Testis (tissue), 3 donors: ENCODE measurements around the gene ZNF80. TPM values are rescaled to one million over a fixed set of nuclear protein-coding genes. Genes with fewer than 3 reads are reported as not detected.

ENCODE experiments used
- DNase-seq: peaks from one replicate; pipeline ENCODE4 v3.0.0-alpha.2; 2019
- H3K27ac ChIP-seq, 2 donors: fragments of 200-600 bp; sonication (generic); one replicate each; pipeline ENCODE4 v1.5.1; 2019
- H3K27me3 ChIP-seq: fragments of 200-600 bp; sonication (generic); one replicate; pipeline ENCODE4 v1.5.1; 2019
- H3K36me3 ChIP-seq: fragments of 200-600 bp; sonication (generic); one replicate; pipeline ENCODE4 v1.5.1; 2017; ENCODE audit warnings: low read depth; ENCODE audit errors: missing control alignments
- H3K4me1 ChIP-seq: fragments of 200-600 bp; sonication (generic); one replicate; pipeline ENCODE4 v1.5.1; 2019
- H3K4me3 ChIP-seq, 2 donors: fragments of 200-600 bp; sonication (generic); one replicate each; pipeline ENCODE4 v1.5.1; 2017 to 2019
- H3K9me3 ChIP-seq: fragments of 200-600 bp; sonication (generic); one replicate; pipeline ENCODE4 v1.5.1; 2017
- CTCF ChIP-seq, 3 experiments: fragments of 450-650 bp in 2 of 3; fragments of 200-600 bp in 1 of 3; sonication (generic) in 1 of 3; IDR thresholded peaks; one replicate each; pipeline ENCODE4 v1.5.1; 2016 to 2019; ENCODE audit warnings: antibody characterized with exemption in 3 of 3, mild to moderate bottlenecking in 2 of 3, moderate library complexity in 1 of 3
- POLR2A ChIP-seq: fragments of 450-650 bp; IDR thresholded peaks from one replicate; pipeline ENCODE4 v1.6.1; 2017; ENCODE audit warnings: antibody characterized with exemption, mild to moderate bottlenecking, moderate library complexity
- WGBS, 2 donors: methylation state at CpG; one replicate each; pipeline ENCODE4 v1.1.5; 2018; 5-methylcytosine and 5-hydroxymethylcytosine counted together
- intact Hi-C: fragments of 100-400 bp; cut with DNase I; formaldehyde crosslinking; loops from one replicate; pipeline ENCODE4 v1.15.1; 2023; ENCODE audit warnings: low total_unique reads
- polyA plus RNA-seq: library from polyadenylated mRNA; stranded (reverse); fragments of 350-450 nt; fragmentation: Illumina TruSeq; extraction: RNeasy Lipid Tissue Mini Kit (QIAGEN cat#74804); gene quantifications from one replicate; pipeline ENCODE4 v1.2.3, GENCODE V29; 2014; ENCODE audit warnings: low read depth, low replicate concordance; ENCODE audit not compliant: insufficient read depth
- total RNA-seq, 2 donors: library from RNA; depleted of rRNA; stranded (reverse); fragments of >200 nt; gene quantifications; one replicate each; pipeline ENCODE4 v1.2.3, GENCODE V29; 2016

Gene ZNF80
- total and polyA plus RNA-seq, 3 donors from 2014 or later: 0.47 to 0.74 TPM; not detected in 1

GRCh38 chr3:114221881-114222264 lies 15.5 kb downstream of the ZNF80 start:
- 94 to 100% methylated on average over 1 of the region's 1 CpG for WGBS, 2 donors
- Histone ChIP-seq H3K36me3 (no peaks in the 10 kb centered on the region), H3K4me3 (no peak overlapping the region), H3K4me1 (no peaks in the 10 kb centered on the region), H3K27me3 (no peaks in the 10 kb centered on the region), H3K9me3 (no peaks in the 10 kb centered on the region), H3K27ac (no peak overlapping the region)
- intact Hi-C loops: no loop called here
- no peak for TF ChIP-seq CTCF (IDR thresholded peaks at IDR 0.05)
- TF ChIP-seq POLR2A: no peak
- no peak for DNase-seq

- WGBS, 2 donors: 89% methylated on average over 9 of the region's 9 CpGs
- DNase-seq: no peak
- no peaks in the 10 kb centered on the region for H3K4me1 ChIP-seq
- intact Hi-C loops: no loop called here
- H3K36me3 ChIP-seq: no peaks in the 10 kb centered on the region
- no peak for TF ChIP-seq CTCF (IDR thresholded peaks at IDR 0.05)
- TF ChIP-seq POLR2A: no peak
- H3K9me3 ChIP-seq: no peaks in the 10 kb centered on the region
- no peak overlapping the region for H3K4me3 ChIP-seq
- H3K27ac ChIP-seq: no peak overlapping the region
- H3K27me3 ChIP-seq: no peaks in the 10 kb centered on the region
These were observed 16.1 kb downstream of the ZNF80 start for GRCh38 chr3:114221165-114221880.

- no peak overlapping the region for H3K4me3 ChIP-seq
- WGBS, 2 donors: 34 to 48% methylated on average over 2 of the region's 2 CpGs
- intact Hi-C loops: no loop called here
- H3K4me1 ChIP-seq: no peaks in the 10 kb centered on the region
- no peaks in the 10 kb centered on the region for H3K9me3 ChIP-seq
- no peaks in the 10 kb centered on the region for H3K36me3 ChIP-seq
- H3K27me3 ChIP-seq: no peaks in the 10 kb centered on the region
- TF ChIP-seq POLR2A (no peak), CTCF (IDR thresholded peaks at IDR 0.05) (no peak)
- H3K27ac ChIP-seq: no peak overlapping the region
- no peak for DNase-seq
These were observed 17.6 kb downstream of the ZNF80 start for GRCh38 chr3:114219741-114220140.

- Histone ChIP-seq H3K27me3 (no peaks in the 10 kb centered on the region), H3K9me3 (no peaks in the 10 kb centered on the region), H3K4me1 (no peaks in the 10 kb centered on the region), H3K4me3 (no peak overlapping the region), H3K27ac (no peak overlapping the region), H3K36me3 (no peaks in the 10 kb centered on the region)
- intact Hi-C loops: no loop called here
- 90 to 93% methylated on average over 11 to 12 of the region's 12 CpGs for WGBS, 2 donors
- DNase-seq: no peak
- TF ChIP-seq CTCF (IDR thresholded peaks at IDR 0.05) (no peak), POLR2A (no peak)
These were observed 18.7 kb downstream of the ZNF80 start for GRCh38 chr3:114218578-114219185.

GRCh38 chr3:114218006-114218405 lies 19.4 kb downstream of the ZNF80 start:
- H3K27ac ChIP-seq: no peak overlapping the region

More at GRCh38 chr3:114218006-114218405, 19.4 kb downstream of the ZNF80 start:
- no peak for DNase-seq
- WGBS, 2 donors: 84 to 93% methylated on average over 3 of the region's 3 CpGs
- no peaks in the 10 kb centered on the region for H3K27me3 ChIP-seq
- intact Hi-C loops: no loop called here
- TF ChIP-seq POLR2A (no peak), CTCF (IDR thresholded peaks at IDR 0.05) (no peak)
- H3K36me3 ChIP-seq: no peaks in the 10 kb centered on the region
- H3K4me3 ChIP-seq: no peak overlapping the region
- H3K9me3 ChIP-seq: no peaks in the 10 kb centered on the region
- no peaks in the 10 kb centered on the region for H3K4me1 ChIP-seq
